ENCODE results near the gene TACR3. TPM values are rescaled to one million over a fixed set of nuclear protein-coding genes. Genes with fewer than 3 reads are reported as not detected.
"Not testable (repeated sequence)": the region's sequence is repeated elsewhere in the genome, so short reads cannot be mapped to it uniquely, and the experiment has no call there.

Gene TACR3
- total RNA-seq, 4 donors from 2014 or later = under 0.01 TPM; not detected in 3

DNA sequence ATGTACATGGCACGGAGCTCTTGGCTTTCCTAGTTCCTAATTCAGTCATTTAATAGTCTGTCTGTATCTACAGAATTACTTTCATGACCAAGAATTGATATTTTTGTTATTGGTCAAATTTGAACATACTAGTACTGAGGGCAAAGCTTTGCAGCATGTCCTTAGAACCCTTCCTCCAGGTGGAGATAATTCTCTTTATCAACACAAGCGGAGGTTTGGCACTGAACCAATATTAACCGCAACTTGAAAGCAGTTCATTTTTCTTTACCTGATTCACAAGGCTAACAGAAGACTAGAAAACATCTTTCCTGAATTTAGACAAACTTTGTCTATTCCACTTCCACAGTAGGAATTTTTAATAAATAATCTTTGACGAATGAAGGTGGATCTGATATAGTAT lies 73.8 kb downstream of the TACR3 start:
- H3K4me3 ChIP-seq = no peak overlapping the region
- intact Hi-C loops (cut with DNase I) = no loop called here
- no peaks in the 10 kb centered on the region for H3K27me3 ChIP-seq
- no peak for DNase-seq (ENCODE audit: extremely low spot score)
- no peaks in the 10 kb centered on the region for H3K4me1 ChIP-seq
- H3K27ac ChIP-seq (replicated peaks in 1 of 4) = no peak overlapping the region
- WGBS = 78% methylated on average over 4 of the region's 4 CpGs
- H3K36me3 ChIP-seq = no peaks in the 10 kb centered on the region
- no peaks in the 10 kb centered on the region for H3K9me3 ChIP-seq
- TF ChIP-seq, protein P1, sequence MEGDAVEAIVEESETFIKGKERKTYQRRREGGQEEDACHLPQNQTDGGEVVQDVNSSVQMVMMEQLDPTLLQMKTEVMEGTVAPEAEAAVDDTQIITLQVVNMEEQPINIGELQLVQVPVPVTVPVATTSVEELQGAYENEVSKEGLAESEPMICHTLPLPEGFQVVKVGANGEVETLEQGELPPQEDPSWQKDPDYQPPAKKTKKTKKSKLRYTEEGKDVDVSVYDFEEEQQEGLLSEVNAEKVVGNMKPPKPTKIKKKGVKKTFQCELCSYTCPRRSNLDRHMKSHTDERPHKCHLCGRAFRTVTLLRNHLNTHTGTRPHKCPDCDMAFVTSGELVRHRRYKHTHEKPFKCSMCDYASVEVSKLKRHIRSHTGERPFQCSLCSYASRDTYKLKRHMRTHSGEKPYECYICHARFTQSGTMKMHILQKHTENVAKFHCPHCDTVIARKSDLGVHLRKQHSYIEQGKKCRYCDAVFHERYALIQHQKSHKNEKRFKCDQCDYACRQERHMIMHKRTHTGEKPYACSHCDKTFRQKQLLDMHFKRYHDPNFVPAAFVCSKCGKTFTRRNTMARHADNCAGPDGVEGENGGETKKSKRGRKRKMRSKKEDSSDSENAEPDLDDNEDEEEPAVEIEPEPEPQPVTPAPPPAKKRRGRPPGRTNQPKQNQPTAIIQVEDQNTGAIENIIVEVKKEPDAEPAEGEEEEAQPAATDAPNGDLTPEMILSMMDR (IDR thresholded peaks at IDR 0.05) = no peak
- TF ChIP-seq EP300 (IDR thresholded peaks at IDR 0.05) (no peak), POLR2A (IDR thresholded peaks at IDR 0.05; ENCODE audit: low read depth) (no peak), POLR2AphosphoS5 (IDR thresholded peaks at IDR 0.05) (no peak)

- H3K27ac ChIP-seq (replicated peaks in 1 of 4) = no peak overlapping the region
- intact Hi-C loops (cut with DNase I) = no loop called here
- WGBS = 14% methylated on average over 1 of the region's 1 CpG
- TF ChIP-seq EP300 (IDR thresholded peaks at IDR 0.05) (no peak), POLR2AphosphoS5 (IDR thresholded peaks at IDR 0.05) (no peak), POLR2A (IDR thresholded peaks at IDR 0.05; ENCODE audit: low read depth) (no peak)
- TF ChIP-seq, protein P1 (IDR thresholded peaks at IDR 0.05) = no peak
- no peaks in the 10 kb centered on the region for H3K4me1 ChIP-seq
- H3K4me3 ChIP-seq = no peak overlapping the region
- no peak for DNase-seq (ENCODE audit: extremely low spot score)
- no peaks in the 10 kb centered on the region for H3K27me3 ChIP-seq
- H3K9me3 ChIP-seq = no peaks in the 10 kb centered on the region
- H3K36me3 ChIP-seq = no peaks in the 10 kb centered on the region
Observed at GRCh38 chr4:103634236-103634635, 85.5 kb downstream of the TACR3 start.

DNA sequence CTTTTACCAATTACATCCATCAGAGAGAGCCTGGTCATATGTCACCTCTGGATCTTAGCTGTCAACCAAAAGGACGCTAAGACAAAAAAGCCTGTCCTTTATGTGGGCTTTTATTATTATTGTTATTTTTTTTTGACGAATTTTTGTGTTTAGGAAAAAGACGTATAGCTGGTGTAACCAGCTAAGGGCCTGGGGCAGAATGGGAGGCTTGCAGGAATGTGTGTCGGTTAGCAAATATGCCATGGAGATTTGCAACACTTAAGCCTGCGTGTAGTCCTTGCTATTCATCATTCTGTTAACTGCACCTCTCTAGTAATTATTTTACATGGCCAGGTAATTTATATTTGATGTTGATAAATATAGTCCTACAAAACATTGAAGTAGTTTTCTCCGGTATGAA lies 93.5 kb downstream of the TACR3 start:
- intact Hi-C loops (cut with DNase I) = no loop called here
- no peak for DNase-seq (ENCODE audit: extremely low spot score)

GRCh38 chr4:103591841-103592240 lies 127.9 kb downstream of the TACR3 start:
- TF ChIP-seq POLR2AphosphoS5 (IDR thresholded peaks at IDR 0.05) (no peak), POLR2A (IDR thresholded peaks at IDR 0.05; ENCODE audit: low read depth) (no peak), EP300 (IDR thresholded peaks at IDR 0.05) (no peak)
- TF ChIP-seq, protein P1 (IDR thresholded peaks at IDR 0.05) = no peak
- Histone ChIP-seq H3K27me3 (no peaks in the 10 kb centered on the region), H3K4me3 (no peak overlapping the region), H3K27ac (replicated peaks in 1 of 4) (no peak overlapping the region), H3K36me3 (no peaks in the 10 kb centered on the region), H3K4me1 (no peaks in the 10 kb centered on the region), H3K9me3 (no peaks in the 10 kb centered on the region)
- intact Hi-C loops (cut with DNase I) = no loop called here
- 62% methylated on average over 3 of the region's 3 CpGs for WGBS
- no peak for DNase-seq (ENCODE audit: extremely low spot score)

More for the DNA sequence above, 93.5 kb downstream of the TACR3 start:
- no peaks in the 10 kb centered on the region for H3K36me3 ChIP-seq
- no peaks in the 10 kb centered on the region for H3K27me3 ChIP-seq
- H3K4me1 ChIP-seq = no peaks in the 10 kb centered on the region
- 81% methylated on average over 6 of the region's 6 CpGs for WGBS
- no peak overlapping the region for H3K4me3 ChIP-seq
- H3K9me3 ChIP-seq = no peaks in the 10 kb centered on the region
- no peak for TF ChIP-seq POLR2AphosphoS5 (IDR thresholded peaks at IDR 0.05)
- no peak for TF ChIP-seq EP300 (IDR thresholded peaks at IDR 0.05)
- no peak for TF ChIP-seq POLR2A (IDR thresholded peaks at IDR 0.05; ENCODE audit: low read depth)
- TF ChIP-seq, protein P1 (IDR thresholded peaks at IDR 0.05) = no peak
- no peak overlapping the region for H3K27ac ChIP-seq (replicated peaks in 1 of 4)

GRCh38 chr4:103567591-103567990 lies 152.2 kb downstream of the TACR3 start:
- no peak for TF ChIP-seq EP300 (IDR thresholded peaks at IDR 0.05)
- TF ChIP-seq POLR2AphosphoS5 (IDR thresholded peaks at IDR 0.05) = no peak
- TF ChIP-seq POLR2A (IDR thresholded peaks at IDR 0.05; ENCODE audit: low read depth) = no peak
- TF ChIP-seq, protein P1 (IDR thresholded peaks at IDR 0.05) = no peak
- 83% methylated on average over 4 of the region's 4 CpGs for WGBS
- Histone ChIP-seq H3K4me3 (no peak overlapping the region), H3K4me1 (no peaks in the 10 kb centered on the region), H3K27ac (replicated peaks in 1 of 4) (no peak overlapping the region), H3K27me3 (no peaks in the 10 kb centered on the region), H3K36me3 (no peaks in the 10 kb centered on the region), H3K9me3 (no peaks in the 10 kb centered on the region)
- intact Hi-C loops (cut with DNase I) = no loop called here
- DNase-seq (ENCODE audit: extremely low spot score) = no peak

GRCh38 chr4:103559178-103559577 lies 160.6 kb downstream of the TACR3 start:
- H3K4me1 ChIP-seq; H3K9me3 ChIP-seq; H3K36me3 ChIP-seq; H3K27ac ChIP-seq (replicated peaks in 1 of 4); DNase-seq (ENCODE audit: extremely low spot score); H3K27me3 ChIP-seq; intact Hi-C loops (cut with DNase I); H3K4me3 ChIP-seq: not testable (repeated sequence)
- 74% methylated on average over 3 of the region's 5 CpGs for WGBS

Data from esophagus muscularis mucosa (tissue), 4 donors.